OCI-M2 (cell line): ENCODE results near the gene RPL18.

Experiments used
- DNase-seq: peaks from one replicate; lab custom pipeline; 2025; ENCODE audit not compliant: unreplicated experiment; lab: John Stamatoyannopoulos, UW

Gene RPL18

DNA sequence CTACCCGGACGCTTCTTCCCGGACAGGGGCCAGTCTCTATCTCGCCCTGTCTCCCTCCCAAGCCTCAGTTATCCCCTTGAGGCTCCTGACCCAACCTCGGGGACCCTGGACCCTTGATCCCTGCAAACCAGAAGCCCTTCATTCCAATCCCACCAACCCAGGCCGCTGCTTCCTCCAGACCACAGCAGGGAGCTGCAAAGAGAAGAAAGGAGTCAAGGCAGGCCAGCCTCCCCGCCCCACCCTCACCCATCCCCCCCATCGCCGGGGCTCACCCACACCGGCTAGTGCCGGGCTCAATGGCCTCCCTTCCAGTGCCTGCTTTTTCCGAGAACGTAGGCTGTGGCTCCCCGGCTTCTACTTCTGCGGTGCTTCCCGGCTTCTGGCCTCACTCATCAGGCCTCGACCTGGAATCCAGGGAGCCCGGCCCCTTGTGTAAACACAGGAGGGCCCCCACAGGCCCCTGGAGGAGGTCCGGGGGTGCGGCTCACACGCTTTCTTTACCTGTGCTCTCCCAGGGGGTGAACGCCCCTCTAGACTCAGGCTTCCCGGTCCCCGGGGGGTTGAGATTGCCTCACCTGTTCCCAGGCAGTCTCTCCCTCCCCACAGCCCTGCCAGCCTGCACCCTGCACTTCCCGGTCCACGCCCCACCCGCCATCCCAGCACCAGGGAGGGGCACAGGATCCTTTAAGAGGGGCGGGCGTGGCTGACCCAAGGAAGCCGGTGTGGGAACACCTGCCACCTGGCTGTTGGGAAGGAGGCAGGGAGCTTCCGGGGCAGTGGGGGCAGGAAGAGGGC lies 4.3 kb downstream of the RPL18 start, which contains the start of gene FAM83E:
FAM83E (minus strand) TSS at position 641 of the 795 bp plus-strand sequence. CDS start 1,704 bp downstream, outside the sequence.
- DNase-seq: no peak

GRCh38 chr19:48613852-48614435 lies 5.0 kb downstream of the RPL18 start:
- DNase-seq: no peak

GRCh38 chr19:48613024-48613851 lies 5.7 kb downstream of the RPL18 start:
- DNase-seq: no peak

DNA sequence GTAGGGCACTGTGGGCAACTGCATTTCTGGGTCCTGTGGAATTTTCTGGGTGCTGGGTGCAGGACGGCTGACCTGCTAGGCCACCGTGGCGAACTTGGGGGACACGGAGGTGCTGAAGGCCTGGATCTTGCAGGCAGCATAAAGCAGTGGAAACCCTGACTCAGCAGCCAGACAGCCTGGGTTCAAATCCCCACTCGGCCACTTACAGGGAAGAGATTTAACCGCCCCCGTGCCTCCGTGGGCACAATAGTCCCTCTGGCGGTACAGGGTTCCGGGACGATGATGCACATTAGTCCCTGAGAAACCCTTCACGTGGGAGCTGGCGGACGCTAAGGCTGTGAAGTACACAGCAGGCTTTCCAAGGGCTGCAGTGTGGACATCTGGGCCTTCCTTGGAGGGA lies 7.1 kb downstream of the RPL18 start:
- no peak for DNase-seq

DNA sequence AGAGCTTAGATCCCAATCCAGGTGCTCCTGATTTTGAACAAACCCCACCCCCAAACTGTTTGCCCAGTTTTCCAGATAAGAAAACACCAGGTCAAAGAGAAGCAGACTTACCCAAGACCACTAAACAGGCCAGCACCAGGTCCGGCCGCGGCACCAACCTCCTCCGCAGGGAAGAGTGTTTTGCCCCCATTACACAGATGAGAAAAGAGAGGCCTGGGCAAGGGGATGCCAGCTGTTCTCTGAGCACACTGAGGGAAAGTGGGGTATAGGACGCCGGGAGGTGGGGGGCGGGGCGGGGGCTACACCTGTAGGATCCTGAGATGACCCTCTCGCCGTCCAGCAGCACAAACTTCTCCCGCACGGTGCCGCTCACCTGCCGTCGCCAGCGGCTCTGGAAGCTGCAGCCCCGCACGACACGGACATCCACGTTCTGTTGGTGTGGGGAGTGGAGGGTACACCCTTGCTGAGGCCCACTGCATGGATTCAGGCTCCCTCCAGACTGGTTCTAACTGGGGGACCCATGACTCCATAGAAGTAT lies 9.3 kb downstream of the RPL18 start:
- DNase-seq: no peak

- no peak for DNase-seq
These were observed 10.1 kb downstream of the RPL18 start for GRCh38 chr19:48608798-48609263.

GRCh38 chr19:48607359-48607755 lies 11.6 kb downstream of the RPL18 start:
- no peak for DNase-seq

GRCh38 chr19:48606463-48607358 lies 12.3 kb downstream of the RPL18 start, which contains the start of gene SPACA4:
Gene SPACA4 (plus strand): TSS chr19:48606742. CDS start chr19:48606979, 237 bp downstream.
- DNase-seq: no peak

DNA sequence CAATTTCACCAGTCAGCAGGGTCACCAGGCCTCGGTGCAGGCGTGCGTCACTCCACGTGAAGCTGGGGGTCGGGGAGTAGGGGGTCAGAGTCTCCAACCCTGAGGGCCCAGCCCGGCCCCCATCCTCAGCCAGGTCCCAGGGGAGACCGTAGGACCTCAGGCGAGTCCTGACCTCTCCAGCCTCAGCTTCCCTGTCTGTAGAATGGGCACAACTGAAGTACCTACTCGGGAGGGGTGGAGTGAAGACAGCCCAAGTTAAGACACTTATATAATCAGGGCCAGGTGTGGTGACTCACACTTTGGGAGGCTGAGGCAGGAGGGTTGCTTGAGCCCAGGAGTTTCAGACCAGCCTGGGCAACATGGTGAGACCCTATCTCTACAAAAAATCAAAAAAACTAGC lies 15.1 kb downstream of the RPL18 start:
- DNase-seq: no peak

DNA sequence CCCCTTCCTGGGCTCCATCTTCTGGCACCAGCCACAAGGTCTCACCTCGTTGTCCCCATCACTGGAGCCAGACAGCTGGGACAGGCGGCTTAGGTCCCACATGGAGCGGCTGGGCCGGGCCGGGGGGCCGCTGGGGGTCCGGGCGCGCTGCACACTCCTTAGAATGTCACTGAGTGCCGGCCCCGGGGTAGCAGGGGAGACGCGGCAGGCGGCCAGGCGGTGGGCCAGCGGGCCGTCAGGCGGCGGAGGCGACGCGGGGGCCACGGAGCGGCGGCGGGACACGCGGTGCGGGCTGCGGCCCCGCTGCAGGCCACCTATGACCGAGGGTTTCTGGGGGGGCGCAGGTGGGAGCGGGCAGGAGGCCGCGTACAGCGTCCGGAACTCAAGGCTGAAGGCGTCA lies 15.5 kb downstream of the RPL18 start:
- DNase-seq: no peak

DNA sequence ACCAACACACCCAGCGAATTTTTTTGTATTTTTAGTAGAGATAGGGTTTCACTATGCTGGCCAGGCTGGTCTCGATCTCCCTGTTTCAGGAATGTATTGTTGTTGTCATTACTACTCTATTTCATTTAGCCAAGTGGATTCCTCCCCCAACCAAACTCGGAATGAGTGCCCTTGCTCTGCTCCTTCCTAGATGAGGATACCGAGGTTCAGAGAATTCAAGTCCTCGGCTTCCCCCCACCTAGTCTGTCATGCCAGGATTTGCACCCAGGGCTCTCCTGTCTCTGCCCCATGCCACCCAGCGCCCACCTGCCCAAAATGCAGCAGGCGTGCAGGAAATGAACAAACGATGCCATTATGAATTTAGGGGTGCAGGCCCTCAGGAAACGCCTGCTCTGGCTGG lies 16.0 kb downstream of the RPL18 start:
- no peak for DNase-seq

- DNase-seq: no peak
These were observed 18.1 kb downstream of the RPL18 start for GRCh38 chr19:48600679-48601417.

DNA sequence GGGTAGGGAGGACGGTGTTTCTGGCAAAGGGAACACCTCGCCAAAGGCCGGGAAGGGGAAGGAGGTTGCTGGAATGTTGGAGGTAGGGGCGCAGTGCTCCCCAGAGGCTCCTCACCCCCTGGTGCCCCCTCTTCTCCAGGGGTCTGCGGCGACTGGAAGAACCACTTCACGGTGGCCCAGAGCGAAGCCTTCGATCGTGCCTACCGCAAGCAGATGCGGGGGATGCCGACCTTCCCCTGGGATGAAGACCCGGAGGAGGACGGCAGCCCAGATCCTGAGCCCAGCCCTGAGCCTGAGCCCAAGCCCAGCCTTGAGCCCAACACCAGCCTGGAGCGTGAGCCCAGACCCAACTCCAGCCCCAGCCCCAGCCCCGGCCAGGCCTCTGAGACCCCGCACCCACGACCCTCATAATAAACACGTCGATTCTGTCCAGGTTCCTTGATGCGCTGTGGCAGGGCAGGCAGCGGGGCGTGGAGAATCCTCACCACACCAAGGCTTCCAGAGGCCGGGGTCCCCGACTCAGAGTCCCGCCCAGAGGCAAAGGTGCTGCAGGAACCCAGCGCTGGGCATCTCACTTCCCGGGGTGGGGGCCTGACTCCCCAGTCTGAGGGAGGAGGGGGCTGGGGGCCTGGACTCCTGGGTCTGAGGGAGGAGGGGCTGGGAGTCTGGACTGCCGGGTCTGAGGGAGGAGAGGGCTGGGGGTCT lies 19.8 kb downstream of the RPL18 start:
- DNase-seq: no peak

- DNase-seq: no peak
These were observed 22.1 kb downstream of the RPL18 start for GRCh38 chr19:48596679-48597465.

GRCh38 chr19:48596237-48596636 lies 22.7 kb downstream of the RPL18 start:
- DNase-seq: no peak

GRCh38 chr19:48595833-48596232 lies 23.1 kb downstream of the RPL18 start:
- no peak for DNase-seq

DNA sequence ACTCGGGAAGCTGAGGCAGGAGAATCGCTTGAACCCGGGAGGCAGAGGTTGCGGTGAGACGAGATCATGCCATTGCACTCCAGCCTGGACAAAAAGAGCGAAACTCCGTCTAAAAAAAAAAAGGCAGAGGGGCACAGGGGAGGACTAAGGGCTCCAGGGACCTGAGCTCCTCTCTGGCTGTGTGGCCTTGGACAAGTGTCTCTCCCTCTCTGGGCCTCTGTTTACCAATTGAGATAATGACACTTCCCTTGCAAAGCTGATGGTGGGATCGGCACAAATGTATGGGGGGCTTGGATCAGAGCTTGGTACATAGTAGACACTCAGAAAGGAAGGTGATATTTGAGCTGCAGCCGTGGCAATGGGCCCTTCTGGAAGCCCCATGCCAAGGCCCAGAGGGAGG lies 23.8 kb downstream of the RPL18 start:
- DNase-seq: no peak

- DNase-seq: no peak
These were observed 28.0 kb downstream of the RPL18 start for GRCh38 chr19:48591021-48591420.
